Loucy (cell line): ENCODE measurements around the gene PDHB.

ENCODE experiments used
- H2AFZ ChIP-seq: fragments of 200-600 bp; sonication (generic); 2 replicates; pipeline ENCODE4 v1.6.0; 2016; ENCODE audit warnings: antibody characterized with exemption, mild to moderate bottlenecking, low read length, moderate library complexity
- H3F3A ChIP-seq: fragments of 200-600 bp; 2 replicates; pipeline ENCODE4 v1.6.0; 2016; ENCODE audit warnings: antibody characterized with exemption, low read depth, mild to moderate bottlenecking
- H3K27me3 ChIP-seq: fragments of 200-600 bp; sonication (generic); 2 replicates; pipeline ENCODE4 v1.6.1; 2014; ENCODE audit warnings: low read length, mild to moderate bottlenecking; ENCODE audit not compliant: insufficient read depth, poor library complexity, severe bottlenecking
- H3K36me3 ChIP-seq: fragments of 200-600 bp; sonication (generic); 2 replicates; pipeline ENCODE4 v1.6.1; 2016; ENCODE audit warnings: low read length; ENCODE audit not compliant: insufficient read depth
- H3K4me1 ChIP-seq: fragments of 200-600 bp; sonication (generic); 2 replicates; pipeline ENCODE4 v1.5.1; 2014; ENCODE audit warnings: low read length, mild to moderate bottlenecking; ENCODE audit not compliant: insufficient read depth, poor library complexity, severe bottlenecking
- H3K4me2 ChIP-seq: fragments of 200-600 bp; sonication (generic); 2 replicates; pipeline ENCODE4 v1.6.0; 2014; ENCODE audit warnings: antibody characterized with exemption, low read length, low read depth, mild to moderate bottlenecking; ENCODE audit not compliant: poor library complexity, severe bottlenecking
- H3K4me3 ChIP-seq: fragments of 200-600 bp; sonication (generic); 2 replicates; pipeline ENCODE4 v1.5.1; 2014; ENCODE audit warnings: low read length, mild to moderate bottlenecking, mixed read lengths; ENCODE audit not compliant: poor library complexity, severe bottlenecking
- H3K79me2 ChIP-seq: fragments of 200-600 bp; sonication (generic); 2 replicates; pipeline ENCODE4 v1.6.1; 2014; ENCODE audit warnings: low read length; ENCODE audit not compliant: insufficient read depth
- H3K9ac ChIP-seq: fragments of 200-600 bp; sonication (generic); 2 replicates; pipeline ENCODE4 v1.6.0; 2014; ENCODE audit warnings: mild to moderate bottlenecking, low read depth, low read length, moderate library complexity; ENCODE audit not compliant: poor library complexity, severe bottlenecking
- H3K9me2 ChIP-seq: fragments of 200-600 bp; sonication (generic); replicated peaks from 2 replicates; pipeline ENCODE4 v1.6.1; 2016; ENCODE audit warnings: low read depth, low read length, mixed read lengths
- H3K9me3 ChIP-seq: fragments of 200-600 bp; sonication (generic); 2 replicates; pipeline ENCODE4 v1.6.1; 2014; ENCODE audit warnings: mild to moderate bottlenecking, antibody characterized with exemption, low read length, low read depth; ENCODE audit not compliant: insufficient read depth
- H4K20me1 ChIP-seq: fragments of 200-600 bp; sonication (generic); 2 replicates; pipeline ENCODE4 v1.6.0; 2014; ENCODE audit warnings: antibody characterized with exemption, low read length, mild to moderate bottlenecking; ENCODE audit not compliant: insufficient read depth, poor library complexity, severe bottlenecking
- EZH2phosphoT487 ChIP-seq: fragments of 200-600 bp; IDR thresholded peaks from 2 replicates; pipeline ENCODE4 v1.6.1; 2018; ENCODE audit warnings: antibody characterized with exemption, mild to moderate bottlenecking, moderate library complexity, borderline replicate concordance
- TF ChIP-seq, protein P1 (sequence below): fragments of 200-600 bp; sonication (generic); conservative IDR thresholded peaks from 2 replicates; pipeline ENCODE4 v1.5.1; 2014; ENCODE audit warnings: mild to moderate bottlenecking, antibody characterized with exemption, low read length

PDHB gene

DNA sequence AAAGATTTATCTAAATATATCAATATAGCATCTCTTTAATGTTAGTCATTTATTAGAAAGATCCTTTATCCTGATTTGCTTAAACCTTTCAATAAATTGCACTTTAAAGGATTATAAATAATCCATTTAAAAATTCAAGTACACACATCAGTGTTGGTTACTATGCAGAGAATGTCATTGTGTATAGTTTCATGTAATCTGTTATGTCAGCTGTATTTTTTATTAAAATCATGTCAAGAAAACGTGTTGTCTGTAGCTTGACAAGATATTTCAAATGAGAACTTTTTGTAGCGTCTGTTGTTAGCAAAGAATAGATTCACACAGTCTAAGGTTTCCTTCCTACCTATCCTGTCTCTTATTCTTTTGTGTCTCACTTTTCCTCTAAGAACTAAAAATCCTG lies 7.8 kb downstream of the PDHB start:
- no peaks in the 10 kb centered on the region for H3K27me3 ChIP-seq
- H3K9me3 ChIP-seq: no peaks in the 10 kb centered on the region
- peaks cover 17% of the 10 kb centered on the region for H4K20me1 ChIP-seq
- H3K4me3 ChIP-seq: no peak overlapping the region
- H3K36me3 ChIP-seq: peaks cover 83% of the 10 kb centered on the region
- no peaks in the 10 kb centered on the region for H3K9me2 ChIP-seq
- no peak overlapping the region for H3K4me2 ChIP-seq
- H3K9ac ChIP-seq: no peak overlapping the region
- no peaks in the 10 kb centered on the region for H3F3A ChIP-seq
- H2AFZ ChIP-seq: no peak overlapping the region
- TF ChIP-seq EZH2phosphoT487: no peak
- TF ChIP-seq, protein P1, sequence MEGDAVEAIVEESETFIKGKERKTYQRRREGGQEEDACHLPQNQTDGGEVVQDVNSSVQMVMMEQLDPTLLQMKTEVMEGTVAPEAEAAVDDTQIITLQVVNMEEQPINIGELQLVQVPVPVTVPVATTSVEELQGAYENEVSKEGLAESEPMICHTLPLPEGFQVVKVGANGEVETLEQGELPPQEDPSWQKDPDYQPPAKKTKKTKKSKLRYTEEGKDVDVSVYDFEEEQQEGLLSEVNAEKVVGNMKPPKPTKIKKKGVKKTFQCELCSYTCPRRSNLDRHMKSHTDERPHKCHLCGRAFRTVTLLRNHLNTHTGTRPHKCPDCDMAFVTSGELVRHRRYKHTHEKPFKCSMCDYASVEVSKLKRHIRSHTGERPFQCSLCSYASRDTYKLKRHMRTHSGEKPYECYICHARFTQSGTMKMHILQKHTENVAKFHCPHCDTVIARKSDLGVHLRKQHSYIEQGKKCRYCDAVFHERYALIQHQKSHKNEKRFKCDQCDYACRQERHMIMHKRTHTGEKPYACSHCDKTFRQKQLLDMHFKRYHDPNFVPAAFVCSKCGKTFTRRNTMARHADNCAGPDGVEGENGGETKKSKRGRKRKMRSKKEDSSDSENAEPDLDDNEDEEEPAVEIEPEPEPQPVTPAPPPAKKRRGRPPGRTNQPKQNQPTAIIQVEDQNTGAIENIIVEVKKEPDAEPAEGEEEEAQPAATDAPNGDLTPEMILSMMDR: no peak
- H3K79me2 ChIP-seq: peaks cover 20% of the 10 kb centered on the region; the same call in 1 of the 2 replicates
- peaks cover 14% of the 10 kb centered on the region for H3K4me1 ChIP-seq

DNA sequence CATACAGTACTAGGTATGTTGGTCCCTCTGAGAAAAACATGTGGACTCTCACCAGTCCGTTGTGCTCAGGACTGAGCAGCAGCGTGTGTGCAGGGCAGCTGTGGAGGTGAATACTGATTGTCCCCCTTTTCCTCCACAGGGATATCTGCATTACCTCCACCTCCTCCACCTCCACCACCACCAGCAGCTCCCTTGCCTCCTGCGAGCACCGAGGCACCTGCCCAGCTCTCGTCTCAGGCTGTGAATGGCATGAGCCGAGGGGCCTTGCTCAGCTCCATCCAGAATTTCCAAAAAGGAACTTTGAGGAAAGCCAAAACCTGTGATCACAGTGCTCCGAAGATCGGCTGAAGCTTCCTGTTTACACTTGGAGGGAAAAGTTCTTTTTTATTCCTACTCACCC lies 9.0 kb downstream of the PDHB start:
- Histone ChIP-seq H3K27me3 (no peaks in the 10 kb centered on the region), H2AFZ (no peak overlapping the region), H3K79me2 (peaks cover 10% of the 10 kb centered on the region; the same call in 1 of the 2 replicates), H3K9ac (no peak overlapping the region), H3K4me1 (peaks cover 13% of the 10 kb centered on the region), H3K36me3 (peaks cover 71% of the 10 kb centered on the region), H4K20me1 (peaks cover 6% of the 10 kb centered on the region), H3F3A (no peaks in the 10 kb centered on the region), H3K9me3 (no peaks in the 10 kb centered on the region), H3K9me2 (no peaks in the 10 kb centered on the region), H3K4me2 (no peak overlapping the region), H3K4me3 (no peak overlapping the region)
- TF ChIP-seq, protein P1: no peak
- no peak for TF ChIP-seq EZH2phosphoT487

DNA sequence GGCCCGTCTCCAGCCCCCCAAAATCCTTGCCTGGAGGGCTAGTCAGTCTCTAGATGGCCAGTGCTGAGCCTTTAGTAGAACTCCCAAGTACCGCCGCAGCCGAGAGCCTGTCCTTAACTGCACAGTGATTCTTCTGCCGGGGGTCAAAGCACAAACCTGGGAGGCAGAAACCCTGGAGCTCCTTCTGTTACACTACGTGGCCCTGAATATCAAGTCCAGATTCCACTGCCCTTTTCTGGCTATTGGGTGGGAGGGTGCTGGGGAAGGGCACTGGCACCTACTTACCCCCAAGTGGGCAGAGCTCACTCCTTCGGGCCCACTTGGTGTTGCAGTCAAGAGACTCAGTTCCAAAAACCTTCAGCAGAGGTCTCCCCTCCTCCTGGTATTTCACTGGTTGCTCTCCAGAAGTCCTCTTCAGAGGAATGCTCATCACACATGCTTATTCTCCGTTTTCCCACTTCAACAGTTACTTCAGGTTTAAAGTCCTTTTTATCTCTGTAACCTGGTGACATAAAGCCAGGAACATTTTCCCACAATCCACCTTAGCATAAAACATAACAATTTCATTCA lies 10.8 kb downstream of the PDHB start:
- no peak overlapping the region for H2AFZ ChIP-seq
- no peak overlapping the region for H3K4me2 ChIP-seq
- no peaks in the 10 kb centered on the region for H3K9me2 ChIP-seq
- H3F3A ChIP-seq: no peaks in the 10 kb centered on the region
- H3K27me3 ChIP-seq: no peaks in the 10 kb centered on the region
- H3K4me1 ChIP-seq: peaks cover 6% of the 10 kb centered on the region
- H3K4me3 ChIP-seq: no peak overlapping the region
- TF ChIP-seq EZH2phosphoT487: no peak
- TF ChIP-seq, protein P1: peak; percentile 41
- H3K79me2 ChIP-seq: no peaks in the 10 kb centered on the region
- H3K36me3 ChIP-seq: peaks cover 54% of the 10 kb centered on the region; the same call in 1 of the 2 replicates
- no peaks in the 10 kb centered on the region for H4K20me1 ChIP-seq
- H3K9me3 ChIP-seq: no peaks in the 10 kb centered on the region
- H3K9ac ChIP-seq: no peak overlapping the region
